ENCODE results near the gene KSR2. TPM values are rescaled to one million over a fixed set of nuclear protein-coding genes. Genes with fewer than 3 reads are reported as not detected.

Gene KSR2
- polyA plus RNA-seq, 1 experiment = not detected

GRCh38 chr12:117502233-117502632 lies 466.6 kb downstream of the KSR2 start:
- no peak for DNase-seq (ENCODE audit: low read depth)
- CTCF ChIA-PET = no interaction called here

GRCh38 chr12:117501076-117501869 lies 467.5 kb downstream of the KSR2 start:
- no peaks in the 10 kb centered on the region for H3K36me3 ChIP-seq (ENCODE audit: control insufficient read depth, insufficient read depth, low read length)
- no peaks in the 10 kb centered on the region for H3K27me3 ChIP-seq (ENCODE audit: control insufficient read depth, insufficient read depth, low read length)
- no peak for TF ChIP-seq CTCF (IDR thresholded peaks at IDR 0.05; ENCODE audit: insufficient read depth, low read depth, low read length)
- POLR2A ChIA-PET = no interaction called here
- DNase-seq (ENCODE audit: low read depth) = no peak
- CTCF ChIA-PET = no interaction called here
- H3K4me3 ChIP-seq (ENCODE audit: low read depth, low read length) = no peak overlapping the region

More at GRCh38 chr12:117502233-117502632, 466.6 kb downstream of the KSR2 start:
- POLR2A ChIA-PET = no interaction called here
- no peaks in the 10 kb centered on the region for H3K36me3 ChIP-seq (ENCODE audit: control insufficient read depth, insufficient read depth, low read length)
- H3K4me3 ChIP-seq (ENCODE audit: low read depth, low read length) = no peak overlapping the region
- H3K27me3 ChIP-seq (ENCODE audit: control insufficient read depth, insufficient read depth, low read length) = no peaks in the 10 kb centered on the region
- no peak for TF ChIP-seq CTCF (IDR thresholded peaks at IDR 0.05; ENCODE audit: insufficient read depth, low read depth, low read length)

GRCh38 chr12:117499759-117500485 lies 468.9 kb downstream of the KSR2 start:
- DNase-seq (ENCODE audit: low read depth) = no peak
- POLR2A ChIA-PET = no interaction called here
- CTCF ChIA-PET = no interaction called here

GRCh38 chr12:117498880-117499279 lies 469.9 kb downstream of the KSR2 start:
- Histone ChIP-seq H3K36me3 (ENCODE audit: control insufficient read depth, insufficient read depth, low read length) (no peaks in the 10 kb centered on the region), H3K27me3 (ENCODE audit: control insufficient read depth, insufficient read depth, low read length) (no peaks in the 10 kb centered on the region), H3K4me3 (ENCODE audit: low read depth, low read length) (no peak overlapping the region)
- ChIA-PET POLR2A (no interaction called here), CTCF (no interaction called here)
- no peak for TF ChIP-seq CTCF (IDR thresholded peaks at IDR 0.05; ENCODE audit: insufficient read depth, low read depth, low read length)
- no peak for DNase-seq (ENCODE audit: low read depth)

More at GRCh38 chr12:117499759-117500485, 468.9 kb downstream of the KSR2 start:
- TF ChIP-seq CTCF (IDR thresholded peaks at IDR 0.05; ENCODE audit: insufficient read depth, low read depth, low read length) = no peak
- Histone ChIP-seq H3K4me3 (ENCODE audit: low read depth, low read length) (no peak overlapping the region), H3K36me3 (ENCODE audit: control insufficient read depth, insufficient read depth, low read length) (no peaks in the 10 kb centered on the region), H3K27me3 (ENCODE audit: control insufficient read depth, insufficient read depth, low read length) (no peaks in the 10 kb centered on the region)

DNA sequence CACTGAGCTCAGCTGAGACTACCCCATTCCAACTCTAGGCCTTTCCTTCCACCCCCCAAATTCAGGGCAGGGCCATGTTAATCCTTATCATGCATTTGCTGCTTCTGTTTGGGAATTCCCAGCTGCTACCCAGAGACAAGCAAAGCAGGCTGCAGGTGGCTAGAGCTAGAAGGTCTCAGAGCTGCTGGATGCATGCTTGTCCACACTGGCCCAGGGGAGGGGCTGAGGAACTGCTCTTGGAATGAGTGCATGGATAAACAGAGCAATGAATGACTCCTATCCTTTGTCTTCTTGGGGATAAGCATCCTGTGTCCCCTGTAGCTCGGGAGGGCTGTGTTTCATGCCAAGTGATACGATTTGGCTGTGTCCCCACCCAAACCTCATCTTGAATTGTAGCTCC lies 470.5 kb downstream of the KSR2 start:
- no peaks in the 10 kb centered on the region for H3K36me3 ChIP-seq (ENCODE audit: control insufficient read depth, insufficient read depth, low read length)
- TF ChIP-seq CTCF (IDR thresholded peaks at IDR 0.05; ENCODE audit: insufficient read depth, low read depth, low read length) = no peak
- H3K27me3 ChIP-seq (ENCODE audit: control insufficient read depth, insufficient read depth, low read length) = no peaks in the 10 kb centered on the region
- POLR2A ChIA-PET = no interaction called here
- CTCF ChIA-PET = no interaction called here
- no peak overlapping the region for H3K4me3 ChIP-seq (ENCODE audit: low read depth, low read length)
- no peak for DNase-seq (ENCODE audit: low read depth)

All from BJ (cell line).